NB4 (cell line): ENCODE results near the gene LBR.

Experiments used
- MYC ChIP-seq: IDR thresholded peaks from 2 replicates; pipeline ENCODE4 v1.6.1; 2011; ENCODE audit warnings: low read depth, low read length
- POLR2A ChIP-seq: IDR thresholded peaks from 2 replicates; pipeline ENCODE4 v1.6.1; 2011; ENCODE audit warnings: mild to moderate bottlenecking; ENCODE audit not compliant: insufficient read length; ENCODE audit errors: extremely low read depth
- TF ChIP-seq, protein P1 (sequence below): IDR thresholded peaks from one replicate; pipeline ENCODE4 v1.5.1; 2012; ENCODE audit warnings: low read depth, low read length
- TF ChIP-seq, protein P2 (sequence below): IDR thresholded peaks from 2 replicates; pipeline ENCODE4 v1.6.1; 2011; ENCODE audit warnings: low read depth, low read length

DNA sequence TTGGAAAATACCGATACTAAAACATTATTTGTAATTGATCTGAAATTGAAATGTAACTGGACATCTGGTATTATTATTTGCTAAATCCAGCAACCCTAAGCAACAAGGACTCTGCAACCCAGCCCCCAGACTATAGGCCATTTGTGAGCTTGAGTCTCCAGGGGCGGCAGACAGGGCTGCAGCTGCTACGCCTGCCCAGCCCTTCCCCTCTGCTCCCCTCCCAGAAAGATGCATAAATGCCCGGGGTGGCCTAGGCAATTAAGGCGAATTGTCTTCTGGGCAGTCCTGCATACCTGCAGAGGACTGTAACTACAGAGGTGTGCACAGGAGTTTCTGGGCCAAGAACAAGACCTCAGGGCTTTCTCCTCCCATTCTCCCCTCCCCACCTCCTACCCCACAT, 41.2 kb upstream of the LBR start:
- TF ChIP-seq, protein P1, sequence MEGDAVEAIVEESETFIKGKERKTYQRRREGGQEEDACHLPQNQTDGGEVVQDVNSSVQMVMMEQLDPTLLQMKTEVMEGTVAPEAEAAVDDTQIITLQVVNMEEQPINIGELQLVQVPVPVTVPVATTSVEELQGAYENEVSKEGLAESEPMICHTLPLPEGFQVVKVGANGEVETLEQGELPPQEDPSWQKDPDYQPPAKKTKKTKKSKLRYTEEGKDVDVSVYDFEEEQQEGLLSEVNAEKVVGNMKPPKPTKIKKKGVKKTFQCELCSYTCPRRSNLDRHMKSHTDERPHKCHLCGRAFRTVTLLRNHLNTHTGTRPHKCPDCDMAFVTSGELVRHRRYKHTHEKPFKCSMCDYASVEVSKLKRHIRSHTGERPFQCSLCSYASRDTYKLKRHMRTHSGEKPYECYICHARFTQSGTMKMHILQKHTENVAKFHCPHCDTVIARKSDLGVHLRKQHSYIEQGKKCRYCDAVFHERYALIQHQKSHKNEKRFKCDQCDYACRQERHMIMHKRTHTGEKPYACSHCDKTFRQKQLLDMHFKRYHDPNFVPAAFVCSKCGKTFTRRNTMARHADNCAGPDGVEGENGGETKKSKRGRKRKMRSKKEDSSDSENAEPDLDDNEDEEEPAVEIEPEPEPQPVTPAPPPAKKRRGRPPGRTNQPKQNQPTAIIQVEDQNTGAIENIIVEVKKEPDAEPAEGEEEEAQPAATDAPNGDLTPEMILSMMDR, result no peak
- TF ChIP-seq POLR2A, result no peak
- TF ChIP-seq, protein P2, sequence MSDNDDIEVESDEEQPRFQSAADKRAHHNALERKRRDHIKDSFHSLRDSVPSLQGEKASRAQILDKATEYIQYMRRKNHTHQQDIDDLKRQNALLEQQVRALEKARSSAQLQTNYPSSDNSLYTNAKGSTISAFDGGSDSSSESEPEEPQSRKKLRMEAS, result no peak
- TF ChIP-seq MYC, result no peak
